Mammary epithelial cell (primary cell): Measurements from ENCODE around the gene TRPV6.

ENCODE experiments used
- EZH2 ChIP-seq: IDR thresholded peaks from 2 replicates; pipeline ENCODE4 v1.6.1; 2012; ENCODE audit warnings: low read length, inconsistent platforms, borderline replicate concordance
- TF ChIP-seq, protein P1 (sequence below), 2 donors: IDR thresholded peaks in 1 of 2; conservative IDR thresholded peaks in 1 of 2; 2 replicates each; pipeline ENCODE4 v1.5.1; 2011 to 2012; ENCODE audit warnings: inconsistent platforms in 2 of 2, low read length in 2 of 2, mild to moderate bottlenecking in 2 of 2, control low read depth in 1 of 2, low read depth in 1 of 2; ENCODE audit not compliant: insufficient read depth in 1 of 2; ENCODE audit errors: extremely low read depth in 1 of 2

DNA sequence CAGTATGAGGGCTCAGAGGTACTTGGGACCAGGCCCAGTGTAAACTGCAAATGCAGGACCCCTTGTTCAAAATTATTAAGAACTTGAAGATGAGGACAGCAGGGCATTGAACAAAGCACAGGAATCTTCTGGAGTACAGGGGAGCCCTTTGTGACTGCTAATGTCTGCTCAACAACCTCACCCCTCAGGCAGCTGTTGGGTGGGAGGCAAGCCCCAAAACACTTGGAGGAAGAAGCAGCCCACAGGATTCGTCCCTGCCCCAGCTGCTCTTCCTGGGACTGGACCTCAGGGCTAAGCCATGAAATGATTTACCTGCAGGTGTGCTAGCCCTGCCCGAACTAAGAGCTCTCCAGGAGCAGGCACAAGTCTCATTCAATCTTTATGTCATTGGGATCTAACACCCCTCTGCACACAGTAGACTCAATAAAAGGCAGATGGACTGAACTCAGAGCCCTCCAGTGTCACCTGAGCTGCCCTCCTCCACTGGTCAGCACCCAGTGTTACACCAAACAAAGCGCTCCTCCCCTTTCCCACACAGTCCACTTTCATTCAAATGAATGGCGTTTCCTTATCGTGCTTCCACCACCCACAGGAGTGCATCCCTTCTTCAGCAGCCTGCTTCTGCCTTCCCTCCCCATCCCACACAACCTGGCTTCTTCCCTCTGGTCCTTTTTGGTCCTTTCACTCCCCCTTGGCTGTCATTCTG is 47.0 kb upstream of the TRPV6 start:
- no peak for TF ChIP-seq EZH2
- TF ChIP-seq, protein P1, sequence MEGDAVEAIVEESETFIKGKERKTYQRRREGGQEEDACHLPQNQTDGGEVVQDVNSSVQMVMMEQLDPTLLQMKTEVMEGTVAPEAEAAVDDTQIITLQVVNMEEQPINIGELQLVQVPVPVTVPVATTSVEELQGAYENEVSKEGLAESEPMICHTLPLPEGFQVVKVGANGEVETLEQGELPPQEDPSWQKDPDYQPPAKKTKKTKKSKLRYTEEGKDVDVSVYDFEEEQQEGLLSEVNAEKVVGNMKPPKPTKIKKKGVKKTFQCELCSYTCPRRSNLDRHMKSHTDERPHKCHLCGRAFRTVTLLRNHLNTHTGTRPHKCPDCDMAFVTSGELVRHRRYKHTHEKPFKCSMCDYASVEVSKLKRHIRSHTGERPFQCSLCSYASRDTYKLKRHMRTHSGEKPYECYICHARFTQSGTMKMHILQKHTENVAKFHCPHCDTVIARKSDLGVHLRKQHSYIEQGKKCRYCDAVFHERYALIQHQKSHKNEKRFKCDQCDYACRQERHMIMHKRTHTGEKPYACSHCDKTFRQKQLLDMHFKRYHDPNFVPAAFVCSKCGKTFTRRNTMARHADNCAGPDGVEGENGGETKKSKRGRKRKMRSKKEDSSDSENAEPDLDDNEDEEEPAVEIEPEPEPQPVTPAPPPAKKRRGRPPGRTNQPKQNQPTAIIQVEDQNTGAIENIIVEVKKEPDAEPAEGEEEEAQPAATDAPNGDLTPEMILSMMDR (conservative IDR thresholded peaks at IDR 0.05 in 1 of 2, IDR thresholded peaks at IDR 0.05 in 1 of 2; ENCODE audit: extremely low read depth in 1 of 2, insufficient read depth in 1 of 2, low read depth in 1 of 2, low read length in 2 of 2) = no peak
